HG02870 (cell line): ENCODE measurements around the gene TOR4A.

Source experiments
- ATAC-seq: cut with Tn5 transposase; IDR thresholded peaks from one replicate; pipeline ENCODE4 v1.9.1; 2021; ENCODE audit warnings: mild to moderate bottlenecking, moderate library complexity; ENCODE audit not compliant: unreplicated experiment

The TOR4A gene

DNA sequence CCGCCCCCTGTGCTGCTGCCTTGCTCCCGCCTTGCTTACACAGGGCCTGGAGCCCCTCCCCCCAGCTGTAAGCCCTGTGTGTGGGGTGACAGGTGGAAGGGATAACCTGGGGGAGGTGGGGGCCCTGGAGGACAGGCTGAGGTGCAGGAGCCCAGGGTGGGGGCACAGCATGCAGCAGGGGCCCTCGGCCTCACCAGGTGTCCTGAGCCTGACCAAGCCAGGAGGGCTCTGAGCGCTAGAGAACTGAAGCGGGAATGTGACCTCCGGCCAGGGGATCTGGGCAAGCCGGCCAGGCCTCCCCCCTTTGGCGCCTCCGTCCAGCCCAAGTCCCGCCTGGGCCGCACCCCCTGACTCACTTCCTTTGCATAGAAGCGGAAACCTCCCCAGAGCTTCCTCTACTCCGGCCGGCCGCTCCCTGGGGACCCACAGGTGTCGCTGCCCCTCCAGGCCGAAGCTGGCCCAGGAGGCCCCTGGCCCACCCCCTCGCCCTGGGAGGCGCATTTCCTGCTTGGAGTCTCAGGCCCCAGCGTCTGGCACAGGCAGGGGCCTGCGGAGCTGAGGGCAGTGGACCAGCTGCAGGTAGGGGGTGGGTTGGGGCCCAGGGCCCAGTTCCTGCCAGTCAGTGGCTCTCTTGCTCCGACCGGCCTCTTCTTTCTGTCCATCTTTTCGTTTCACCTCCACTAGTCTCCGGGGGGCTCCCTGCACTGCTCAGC is at the start of gene TOR4A:
Gene TOR4A (plus strand): TSS at position 398 of the 713 bp plus-strand sequence. CDS start 964 bp downstream, outside the sequence.
- ATAC-seq: no peak

- no peak for ATAC-seq
These were observed 49.5 kb upstream of the TOR4A start for GRCh38 chr9:137227853-137228505.

GRCh38 chr9:137228506-137228967 is 49.0 kb upstream of the TOR4A start:
- ATAC-seq: no peak

GRCh38 chr9:137228968-137229896 is 48.3 kb upstream of the TOR4A start:
- ATAC-seq: no peak

DNA sequence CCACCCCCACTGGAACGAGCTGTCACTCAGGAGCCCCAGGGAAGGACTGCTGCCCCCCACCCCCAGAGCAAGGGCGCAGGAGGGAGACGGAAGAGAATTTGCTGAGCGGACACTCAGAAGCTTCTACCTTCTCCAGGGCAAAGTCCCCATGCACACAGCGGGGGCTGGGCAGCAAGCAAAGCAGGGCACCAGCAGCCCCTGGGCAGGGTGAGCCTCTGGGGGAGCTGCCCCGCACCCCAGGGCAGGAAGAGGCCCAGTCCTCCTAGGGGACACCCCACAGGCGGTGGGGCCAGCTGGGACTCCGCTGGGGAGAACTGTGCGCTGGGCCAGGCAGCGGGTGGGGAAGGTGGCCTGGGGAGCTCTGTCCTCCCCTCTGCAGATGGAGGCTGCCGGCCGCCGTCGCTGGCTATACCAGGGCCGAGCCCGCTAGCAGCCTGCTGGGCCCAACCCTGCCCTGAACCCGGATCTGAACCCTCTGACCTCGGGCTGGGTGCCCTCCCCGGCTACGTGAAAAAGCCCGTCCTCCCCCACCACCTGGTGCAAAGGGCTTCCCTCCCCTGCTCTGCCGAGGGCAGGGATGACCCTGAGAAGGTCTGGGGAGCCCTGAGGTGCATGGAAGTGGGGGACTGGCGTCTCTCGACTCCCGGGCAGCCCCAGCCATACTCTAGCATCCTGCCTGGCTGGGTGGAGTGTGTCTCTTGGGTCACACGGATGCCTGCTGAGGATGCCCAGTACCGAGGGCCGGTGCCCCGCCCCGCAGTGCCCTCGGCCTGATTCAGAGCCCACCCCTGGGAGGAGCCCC is 47.4 kb upstream of the TOR4A start:
- ATAC-seq: no peak

- no peak for ATAC-seq
These were observed 46.7 kb upstream of the TOR4A start, which contains the start of gene SLC34A3 for GRCh38 chr9:137230705-137231371. SLC34A3 (plus strand) TSS chr9:137230901; CDS start chr9:137231703, 802 bp downstream.

DNA sequence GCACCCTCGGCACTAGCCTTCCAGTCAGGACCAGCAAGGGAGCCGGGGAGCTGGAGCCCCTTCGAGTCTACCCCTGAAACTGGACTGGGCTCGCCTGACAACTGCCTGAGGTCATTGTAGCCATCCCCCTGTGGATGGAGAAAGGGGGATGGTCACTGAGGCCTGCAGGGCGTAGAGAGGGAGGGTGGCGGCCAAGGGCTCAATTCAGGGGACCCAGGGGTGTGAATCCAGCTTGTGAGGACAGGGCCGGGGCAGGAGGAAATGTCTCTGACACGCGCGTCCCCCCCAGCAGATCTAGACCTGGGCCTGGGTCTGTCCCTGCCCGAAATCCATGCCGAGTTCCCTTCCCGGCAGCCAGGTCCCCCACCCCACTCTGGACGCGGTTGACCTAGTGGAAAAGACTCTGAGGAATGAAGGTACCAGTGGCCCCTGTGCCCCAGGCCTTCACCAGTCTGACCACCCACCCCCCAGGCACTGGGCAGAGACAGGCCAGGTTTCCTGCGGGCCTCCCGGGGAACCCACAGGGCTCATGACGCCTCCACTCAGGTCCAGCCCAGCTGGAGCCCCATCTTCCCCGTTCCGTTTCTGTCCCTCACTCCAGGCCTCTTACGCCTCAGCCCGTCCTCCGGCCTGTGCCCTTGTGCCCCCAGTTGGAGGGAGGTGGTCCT is 46.0 kb upstream of the TOR4A start:
- ATAC-seq: no peak

- no peak for ATAC-seq
These were observed 45.4 kb upstream of the TOR4A start for GRCh38 chr9:137232101-137232500.

DNA sequence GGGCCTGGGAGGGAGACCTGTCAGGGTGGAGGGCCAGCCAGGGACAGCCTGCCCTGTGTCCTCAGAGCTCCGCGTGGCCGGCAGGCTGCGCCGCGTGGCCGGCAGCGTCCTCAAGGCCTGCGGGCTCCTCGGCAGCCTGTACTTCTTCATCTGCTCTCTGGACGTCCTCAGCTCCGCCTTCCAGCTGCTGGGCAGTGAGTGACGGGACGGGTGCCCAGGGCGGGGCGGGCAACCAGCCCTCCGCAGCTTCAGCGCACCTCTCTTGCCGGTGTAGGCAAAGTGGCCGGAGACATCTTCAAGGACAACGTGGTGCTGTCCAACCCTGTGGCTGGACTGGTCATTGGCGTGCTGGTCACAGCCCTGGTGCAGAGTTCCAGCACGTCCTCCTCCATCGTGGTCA is 45.0 kb upstream of the TOR4A start:
- ATAC-seq: no peak

GRCh38 chr9:137233143-137233980 is 44.2 kb upstream of the TOR4A start:
- no peak for ATAC-seq

DNA sequence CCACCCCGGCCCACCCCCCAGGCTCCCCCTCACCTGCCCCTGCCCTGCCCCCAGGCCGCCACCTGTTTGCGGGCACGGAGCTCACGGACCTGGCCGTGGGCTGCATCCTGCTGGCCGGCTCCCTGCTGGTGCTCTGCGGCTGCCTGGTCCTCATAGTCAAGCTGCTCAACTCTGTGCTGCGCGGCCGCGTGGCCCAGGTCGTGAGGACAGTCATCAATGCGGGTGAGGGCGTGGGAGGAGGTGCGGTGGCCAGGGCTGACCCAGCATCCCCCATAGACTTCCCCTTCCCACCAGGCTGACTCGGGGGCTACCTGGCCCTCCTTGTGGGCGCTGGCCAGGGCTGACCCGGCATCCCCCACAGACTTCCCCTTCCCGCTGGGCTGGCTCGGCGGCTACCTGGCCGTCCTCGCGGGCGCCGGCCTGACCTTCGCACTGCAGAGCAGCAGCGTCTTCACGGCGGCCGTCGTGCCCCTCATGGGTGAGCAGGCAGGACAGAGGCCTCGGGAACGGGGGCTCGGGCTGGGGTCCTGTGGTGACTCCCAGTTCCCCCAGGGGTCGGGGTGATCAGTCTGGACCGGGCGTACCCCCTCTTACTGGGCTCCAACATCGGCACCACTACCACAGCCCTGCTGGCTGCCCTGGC is 43.4 kb upstream of the TOR4A start:
- ATAC-seq: no peak

GRCh38 chr9:137234758-137235423 is 42.6 kb upstream of the TOR4A start:
- ATAC-seq: no peak

- no peak for ATAC-seq
These were observed 41.9 kb upstream of the TOR4A start for GRCh38 chr9:137235424-137236237.

GRCh38 chr9:137236238-137236935 is 41.1 kb upstream of the TOR4A start:
- ATAC-seq: no peak

DNA sequence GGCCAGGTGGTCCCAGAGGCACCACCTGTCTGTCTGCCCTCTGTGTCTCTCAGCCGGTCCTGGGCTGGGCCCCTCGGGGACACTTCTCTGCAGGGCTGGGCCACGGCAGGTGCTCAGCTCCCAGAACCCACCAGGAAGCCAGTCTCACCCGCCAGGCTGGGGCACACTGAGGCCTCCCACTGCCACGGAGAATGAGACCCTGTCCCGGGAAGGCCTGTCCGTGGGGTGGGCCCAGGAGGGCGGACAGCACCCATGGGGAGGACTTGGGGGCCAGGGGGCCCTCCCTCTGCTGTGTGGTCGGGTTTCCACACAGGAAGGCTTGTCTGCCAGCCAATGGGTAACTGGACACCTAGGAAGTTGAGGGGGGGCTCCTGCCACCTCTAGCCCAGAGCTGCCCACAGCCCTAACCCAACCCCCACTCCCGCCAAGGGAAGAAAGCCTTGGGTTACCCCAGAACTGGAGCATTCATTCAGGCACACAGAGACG is 40.5 kb upstream of the TOR4A start:
- no peak for ATAC-seq
